ENCODE measurements around the gene MAGEA8. TPM values are rescaled to one million over a fixed set of nuclear protein-coding genes. Genes with fewer than 3 reads are reported as not detected.
"Not testable (repeated sequence)": the region's sequence is repeated elsewhere in the genome, so short reads cannot be mapped to it uniquely, and the experiment has no call there.

MAGEA8 gene
- total and polyA plus RNA-seq, 5 donors, result not detected

DNA sequence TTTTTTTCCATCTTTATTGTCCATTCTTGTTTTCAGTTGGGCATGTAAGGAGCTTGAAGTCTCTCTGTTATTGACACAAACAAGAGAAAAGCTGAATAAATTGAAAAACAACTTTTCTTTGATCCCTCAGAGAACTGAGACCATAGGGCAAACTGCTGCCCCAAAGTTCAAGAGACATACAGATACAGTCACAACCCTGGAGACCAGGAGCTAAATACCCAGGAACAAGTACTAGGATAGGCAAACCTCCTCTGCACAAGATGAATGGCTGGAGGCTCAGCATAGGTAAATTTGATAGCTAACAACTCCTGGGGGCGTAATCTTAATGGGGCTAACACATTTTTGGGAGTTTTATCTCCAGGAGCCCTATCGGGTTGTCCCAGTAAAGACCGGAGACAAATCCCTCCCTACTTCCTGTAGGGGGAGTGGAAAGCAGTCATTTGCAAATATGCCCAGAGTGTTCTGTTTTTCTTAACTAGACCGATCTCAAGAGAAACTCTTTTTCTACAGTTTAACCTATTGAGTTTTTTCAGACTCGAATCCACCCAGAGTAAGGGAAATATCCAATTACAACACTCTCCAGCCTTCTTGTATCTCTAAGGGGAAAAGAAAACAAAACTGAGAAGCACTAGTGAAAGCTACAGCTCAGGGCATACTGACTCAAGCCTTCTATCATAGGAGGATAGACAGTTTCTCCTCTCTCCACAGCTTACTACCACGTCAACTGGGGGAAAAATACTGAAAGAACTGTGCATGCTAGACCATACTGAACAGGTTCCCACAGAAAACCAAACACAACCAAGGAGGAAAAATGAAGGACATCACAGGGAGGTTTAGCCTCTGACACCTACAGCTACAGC lies 23.1 kb downstream of the MAGEA8 start:
- DNase-seq (no peak), ATAC-seq (peak in 1 of 2 donors; percentile 31)
- H3K4me3 ChIP-seq (ENCODE audit: low read length), result no peak overlapping the region
- H3K27ac ChIP-seq (ENCODE audit: low read length), result no peak overlapping the region
- 10% methylated on average over 6 of the region's 6 CpGs for WGBS
- no peaks in the 10 kb centered on the region for H3K27me3 ChIP-seq (ENCODE audit: control insufficient read depth, insufficient read depth)
- intact Hi-C loops (cut with DNase I), result no loop called here
- no peaks in the 10 kb centered on the region for H3K9me3 ChIP-seq (ENCODE audit: control insufficient read depth, low read length)
- no peaks in the 10 kb centered on the region for H3K4me1 ChIP-seq (ENCODE audit: control insufficient read depth, insufficient read depth, low read length)

DNA sequence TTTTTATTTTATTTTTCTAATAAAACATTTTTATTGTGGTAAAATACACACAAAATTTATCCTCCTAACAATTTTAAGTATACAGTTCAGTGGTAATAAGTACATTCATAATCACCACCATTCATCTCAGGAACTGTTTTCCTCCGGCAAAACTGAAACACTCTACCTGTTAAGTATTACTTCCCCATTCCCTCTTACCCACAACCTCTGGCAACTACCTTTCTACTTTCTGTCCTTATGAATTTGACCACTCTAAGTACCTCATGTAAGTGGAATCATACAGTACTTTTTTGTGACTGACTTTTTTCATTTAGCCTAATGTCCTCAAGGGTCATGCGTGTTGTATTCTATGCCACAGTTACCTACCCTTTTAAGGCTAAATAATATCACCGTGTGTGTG lies 27.3 kb downstream of the MAGEA8 start:
- no peaks in the 10 kb centered on the region for H3K4me1 ChIP-seq (ENCODE audit: control insufficient read depth, insufficient read depth, low read length)
- no peaks in the 10 kb centered on the region for H3K27me3 ChIP-seq (ENCODE audit: control insufficient read depth, insufficient read depth)
- ATAC-seq (no peak), DNase-seq (no peak)
- H3K4me3 ChIP-seq (ENCODE audit: low read length), result no peak overlapping the region
- 98% methylated on average over 3 of the region's 3 CpGs for WGBS
- intact Hi-C loops (cut with DNase I), result no loop called here
- H3K27ac ChIP-seq (ENCODE audit: low read length), result no peak overlapping the region
- no peaks in the 10 kb centered on the region for H3K9me3 ChIP-seq (ENCODE audit: control insufficient read depth, low read length)

DNA sequence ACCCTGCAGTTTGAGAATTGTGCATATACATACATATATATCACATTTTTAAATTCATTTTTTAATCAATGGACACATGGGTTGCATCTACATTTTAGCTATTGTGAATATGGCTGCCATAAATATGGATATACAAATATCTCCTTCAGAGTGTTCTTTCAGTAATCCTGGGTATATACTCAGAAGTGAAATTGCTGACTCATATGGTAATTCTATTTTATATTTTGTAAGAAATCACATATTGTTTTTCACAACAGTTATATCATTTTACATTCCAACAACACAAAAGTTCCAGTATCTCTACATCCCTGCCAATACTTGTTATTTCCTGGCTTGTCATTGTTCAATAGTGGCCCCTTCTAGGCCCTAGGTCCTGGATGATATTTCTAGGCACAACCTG lies 27.7 kb downstream of the MAGEA8 start:
- Histone ChIP-seq H3K9me3 (ENCODE audit: control insufficient read depth, low read length) (no peaks in the 10 kb centered on the region), H3K4me3 (ENCODE audit: low read length) (no peak overlapping the region), H3K4me1 (ENCODE audit: control insufficient read depth, insufficient read depth, low read length) (no peaks in the 10 kb centered on the region), H3K27ac (ENCODE audit: low read length) (no peak overlapping the region), H3K27me3 (ENCODE audit: control insufficient read depth, insufficient read depth) (no peaks in the 10 kb centered on the region)
- intact Hi-C loops (cut with DNase I), result no loop called here
- no peak for DNase-seq
- ATAC-seq, result no peak

DNA sequence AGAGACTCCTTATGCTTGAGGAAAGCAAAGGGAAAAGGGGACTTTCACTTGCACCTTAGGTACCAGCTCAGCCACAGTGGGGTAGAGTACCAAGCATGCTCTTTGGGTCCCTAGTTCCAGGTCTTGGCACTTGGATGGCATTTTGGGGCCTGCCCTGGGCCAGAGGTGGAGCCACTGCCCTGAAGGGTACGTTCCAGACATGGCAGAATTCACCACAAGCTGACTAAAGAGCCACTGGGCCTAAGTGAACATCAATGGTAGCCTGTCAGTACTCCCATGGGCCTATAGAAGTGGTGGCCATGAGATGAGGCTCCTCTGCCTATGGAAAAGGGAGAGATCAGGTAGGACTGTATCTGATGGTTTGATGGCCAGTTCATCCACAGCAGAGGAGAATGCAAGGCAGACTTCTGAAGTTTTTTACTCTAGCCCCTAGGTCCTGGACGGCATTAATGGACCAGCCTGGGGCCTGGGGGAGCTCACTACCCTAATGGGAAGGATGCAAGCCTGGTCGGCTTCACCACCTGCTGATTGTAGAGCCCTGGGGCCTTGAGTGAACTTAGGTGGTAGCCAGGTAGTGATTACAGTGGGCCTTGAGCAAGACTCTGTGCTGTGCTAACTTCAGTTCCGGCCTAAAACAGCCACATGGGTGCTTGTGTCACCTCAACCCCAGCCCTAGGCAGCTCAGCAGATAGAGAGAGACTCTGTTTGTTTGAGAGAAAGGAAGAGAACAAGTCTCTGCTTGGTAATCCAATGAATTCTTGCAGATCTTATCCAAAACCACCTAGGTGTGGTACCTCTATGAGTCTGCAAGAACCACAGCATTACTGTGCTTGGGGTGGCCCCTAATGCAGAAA lies 28.6 kb downstream of the MAGEA8 start:
- ATAC-seq, result no peak
- H3K4me1 ChIP-seq (ENCODE audit: control insufficient read depth, insufficient read depth, low read length), result no peaks in the 10 kb centered on the region
- H3K4me3 ChIP-seq (ENCODE audit: low read length), result no peak overlapping the region
- H3K27ac ChIP-seq (ENCODE audit: low read length), result no peak overlapping the region
- WGBS, result 96% methylated on average over 4 of the region's 4 CpGs
- intact Hi-C loops (cut with DNase I), result no loop called here
- DNase-seq, result no peak
- H3K9me3 ChIP-seq (ENCODE audit: control insufficient read depth, low read length), result no peaks in the 10 kb centered on the region
- H3K27me3 ChIP-seq (ENCODE audit: control insufficient read depth, insufficient read depth), result no peaks in the 10 kb centered on the region

DNA sequence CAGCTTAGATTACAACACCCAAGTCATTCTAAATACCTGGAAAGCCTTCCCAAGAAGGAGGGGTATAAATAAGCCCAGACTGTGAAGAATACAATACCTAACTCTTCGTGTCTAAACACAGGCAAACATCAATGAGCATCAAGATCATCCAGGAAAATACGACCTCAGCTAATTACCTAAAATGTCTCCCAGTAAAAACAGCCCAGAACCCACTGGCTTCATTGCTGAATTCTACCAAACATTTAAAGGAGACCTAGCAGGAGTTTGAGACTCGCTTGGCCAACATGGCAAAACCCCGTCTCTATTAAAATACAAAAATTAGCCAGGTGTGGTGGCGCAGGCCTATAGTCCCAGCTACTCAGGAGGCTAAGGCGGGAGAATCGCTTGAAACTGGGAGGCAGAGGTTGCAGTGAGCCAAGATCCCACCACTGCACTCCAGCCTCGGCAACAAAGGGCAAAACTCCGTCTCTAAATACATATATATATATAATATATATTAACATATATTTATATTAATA lies 29.3 kb downstream of the MAGEA8 start:
- no peaks in the 10 kb centered on the region for H3K4me1 ChIP-seq (ENCODE audit: control insufficient read depth, insufficient read depth, low read length)
- 95% methylated on average over 9 of the region's 9 CpGs for WGBS
- DNase-seq (no peak), ATAC-seq (no peak)
- no peak overlapping the region for H3K27ac ChIP-seq (ENCODE audit: low read length)
- H3K4me3 ChIP-seq (ENCODE audit: low read length), result no peak overlapping the region
- intact Hi-C loops (cut with DNase I), result no loop called here
- no peaks in the 10 kb centered on the region for H3K9me3 ChIP-seq (ENCODE audit: control insufficient read depth, low read length)
- no peaks in the 10 kb centered on the region for H3K27me3 ChIP-seq (ENCODE audit: control insufficient read depth, insufficient read depth)

DNA sequence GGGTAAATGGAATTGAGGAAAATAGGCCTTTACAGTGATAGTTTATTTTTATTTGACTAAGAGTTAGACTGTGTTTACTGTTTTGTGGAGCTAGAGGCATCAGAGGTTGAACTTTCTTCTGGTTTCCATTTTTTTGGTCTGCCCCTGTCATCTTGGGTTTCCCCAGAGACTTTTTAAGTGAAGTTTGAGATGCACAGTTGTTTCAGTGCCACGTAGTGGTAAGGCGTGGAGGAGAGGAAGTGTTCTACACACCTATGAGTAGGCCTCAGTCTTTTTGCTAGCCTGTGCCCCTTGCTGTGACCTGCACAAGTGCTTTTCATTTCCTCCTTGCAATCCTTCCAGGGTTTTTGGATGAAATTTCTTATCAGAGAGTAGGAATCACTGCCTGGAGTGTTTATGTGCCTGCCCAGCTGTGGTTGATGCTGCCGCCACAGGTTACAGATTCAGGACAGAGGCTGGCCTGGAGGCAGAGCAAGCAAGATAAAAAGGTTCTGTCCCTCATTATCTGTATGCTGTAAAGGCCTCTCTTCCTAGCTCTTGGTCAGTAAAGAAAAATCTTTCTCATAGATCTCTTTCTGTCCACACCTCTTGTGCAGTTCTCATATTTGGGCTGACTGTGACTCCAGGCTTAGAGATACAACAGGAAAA lies 35.9 kb downstream of the MAGEA8 start:
- Histone ChIP-seq H3K4me3 (ENCODE audit: low read length) (no peak overlapping the region), H3K27ac (ENCODE audit: low read length) (no peak overlapping the region), H3K9me3 (ENCODE audit: control insufficient read depth, low read length) (no peaks in the 10 kb centered on the region), H3K27me3 (ENCODE audit: control insufficient read depth, insufficient read depth) (no peaks in the 10 kb centered on the region), H3K4me1 (ENCODE audit: control insufficient read depth, insufficient read depth, low read length) (no peaks in the 10 kb centered on the region)
- no peak for ATAC-seq
- intact Hi-C loops (cut with DNase I), result no loop called here
- WGBS, result 81% methylated on average over 3 of the region's 3 CpGs
- DNase-seq, result no peak

DNA sequence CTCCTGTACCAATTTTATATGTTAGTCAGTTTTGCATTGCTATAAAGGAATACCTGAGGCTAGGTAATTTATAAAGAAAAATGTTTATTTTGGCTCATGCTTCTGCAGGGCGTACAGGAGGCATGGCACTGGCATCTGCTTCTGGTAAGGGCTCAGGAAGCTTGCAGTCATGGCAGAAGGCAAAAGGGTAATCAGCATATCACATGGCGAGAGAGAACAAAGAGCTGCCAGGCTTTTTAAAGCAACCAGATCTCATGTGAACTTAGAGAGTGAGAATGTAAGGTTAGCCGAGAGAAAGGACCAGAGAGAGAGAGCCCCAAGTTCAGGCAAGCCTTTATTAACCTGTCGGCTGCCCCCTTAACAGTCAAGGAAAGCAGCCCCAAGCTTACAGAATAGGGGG lies 42.9 kb downstream of the MAGEA8 start:
- ATAC-seq; H3K27ac ChIP-seq (ENCODE audit: low read length); DNase-seq; H3K4me3 ChIP-seq (ENCODE audit: low read length); intact Hi-C loops (cut with DNase I); H3K4me1 ChIP-seq (ENCODE audit: control insufficient read depth, insufficient read depth, low read length); H3K27me3 ChIP-seq (ENCODE audit: control insufficient read depth, insufficient read depth); H3K9me3 ChIP-seq (ENCODE audit: control insufficient read depth, low read length): not testable (repeated sequence)
- no CpG with 5 or more reads among the region's 4 CpGs for WGBS

DNA sequence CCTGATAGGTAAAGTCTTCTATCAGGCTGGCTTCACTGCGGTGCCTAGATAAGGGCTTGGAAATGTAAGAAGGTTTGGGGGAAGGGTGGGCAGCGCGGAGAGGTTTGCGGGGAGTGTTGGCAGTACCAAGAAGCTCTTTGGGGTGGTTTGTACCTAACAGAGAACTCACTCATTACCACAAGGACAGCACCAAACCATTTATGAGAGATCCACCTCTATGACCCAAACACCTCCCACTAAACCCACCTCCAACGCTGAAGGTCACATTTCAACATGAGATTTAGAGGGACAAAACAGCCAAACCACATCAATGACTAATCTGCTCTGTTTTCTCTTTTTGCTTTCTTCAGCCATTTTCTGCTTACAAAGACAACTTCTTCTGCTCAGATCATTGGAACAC lies 43.5 kb downstream of the MAGEA8 start:
- H3K4me3 ChIP-seq (ENCODE audit: low read length); ATAC-seq: not testable (repeated sequence)

DNA sequence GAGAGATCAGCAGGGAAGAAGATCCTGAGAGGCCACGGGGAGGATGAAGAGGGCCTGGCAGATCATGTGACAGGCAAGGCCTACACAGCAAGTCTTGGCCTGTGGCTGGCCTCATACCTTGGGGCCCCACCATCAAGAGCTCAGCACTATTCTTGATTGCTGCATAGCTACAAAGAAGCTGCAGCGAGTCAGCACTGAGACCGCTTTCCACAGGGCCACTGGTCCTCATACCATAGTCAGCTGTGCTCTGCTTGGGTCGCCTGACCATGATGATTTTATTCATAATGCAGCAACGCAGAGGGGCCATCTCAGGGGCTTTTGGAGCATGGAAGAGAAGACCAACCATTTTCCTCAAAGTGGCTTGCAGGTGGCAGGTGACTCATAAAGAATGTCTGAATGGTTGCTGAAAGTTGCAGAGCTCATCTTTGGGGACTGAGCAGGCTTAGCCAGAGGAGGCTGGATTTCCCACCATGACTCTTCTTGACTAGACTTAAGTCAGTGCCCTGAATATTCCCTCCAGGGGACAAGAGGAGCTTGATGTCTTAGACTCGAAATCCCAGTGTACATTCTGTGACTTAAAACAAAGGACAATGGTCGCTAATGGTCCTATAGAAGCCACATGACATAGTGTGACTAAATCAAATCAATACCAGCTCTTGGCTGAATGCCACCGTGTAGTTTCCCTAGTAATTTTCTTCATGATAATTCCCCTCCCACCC lies 46.4 kb downstream of the MAGEA8 start:
- H3K27me3 ChIP-seq (ENCODE audit: control insufficient read depth, insufficient read depth); intact Hi-C loops (cut with DNase I); H3K4me3 ChIP-seq (ENCODE audit: low read length); H3K9me3 ChIP-seq (ENCODE audit: control insufficient read depth, low read length); ATAC-seq; H3K27ac ChIP-seq (ENCODE audit: low read length); H3K4me1 ChIP-seq (ENCODE audit: control insufficient read depth, insufficient read depth, low read length); DNase-seq: not testable (repeated sequence)
- WGBS, result 90% methylated on average over 1 of the region's 8 CpGs

More for the DNA sequence above, 43.5 kb downstream of the MAGEA8 start:
- DNase-seq; H3K4me1 ChIP-seq (ENCODE audit: control insufficient read depth, insufficient read depth, low read length); H3K27ac ChIP-seq (ENCODE audit: low read length); H3K9me3 ChIP-seq (ENCODE audit: control insufficient read depth, low read length); intact Hi-C loops (cut with DNase I); H3K27me3 ChIP-seq (ENCODE audit: control insufficient read depth, insufficient read depth): not testable (repeated sequence)
- no CpG with 5 or more reads among the region's 5 CpGs for WGBS

DNA sequence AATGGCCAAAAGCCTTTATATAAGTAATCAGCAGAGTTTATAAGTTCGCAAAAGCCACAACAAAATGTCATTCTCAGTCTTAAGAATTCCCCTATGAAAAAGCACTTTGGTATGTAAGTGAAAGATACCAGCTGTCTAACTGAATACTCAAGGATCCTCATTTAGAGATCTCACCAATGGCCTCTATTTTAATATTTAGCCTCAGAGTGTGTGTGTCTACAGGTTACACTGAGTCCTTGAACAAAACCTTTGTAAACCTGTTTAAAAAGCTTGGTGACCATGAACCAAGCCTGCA lies 46.9 kb downstream of the MAGEA8 start:
- H3K27me3 ChIP-seq (ENCODE audit: control insufficient read depth, insufficient read depth); intact Hi-C loops (cut with DNase I); H3K9me3 ChIP-seq (ENCODE audit: control insufficient read depth, low read length); H3K4me3 ChIP-seq (ENCODE audit: low read length); H3K27ac ChIP-seq (ENCODE audit: low read length); DNase-seq; ATAC-seq; H3K4me1 ChIP-seq (ENCODE audit: control insufficient read depth, insufficient read depth, low read length): not testable (repeated sequence)
- WGBS, result no CpG with 5 or more reads among the region's 1 CpG

All from right cardiac atrium (tissue), 5 donors.